HG03354 (cell line): ENCODE results near the gene PDE8A.

ENCODE experiments used
- ATAC-seq: cut with Tn5 transposase; IDR thresholded peaks from one replicate; pipeline ENCODE4 v1.9.1; 2021; ENCODE audit warnings: mild to moderate bottlenecking; ENCODE audit not compliant: unreplicated experiment, poor library complexity, severe bottlenecking

Gene PDE8A

DNA sequence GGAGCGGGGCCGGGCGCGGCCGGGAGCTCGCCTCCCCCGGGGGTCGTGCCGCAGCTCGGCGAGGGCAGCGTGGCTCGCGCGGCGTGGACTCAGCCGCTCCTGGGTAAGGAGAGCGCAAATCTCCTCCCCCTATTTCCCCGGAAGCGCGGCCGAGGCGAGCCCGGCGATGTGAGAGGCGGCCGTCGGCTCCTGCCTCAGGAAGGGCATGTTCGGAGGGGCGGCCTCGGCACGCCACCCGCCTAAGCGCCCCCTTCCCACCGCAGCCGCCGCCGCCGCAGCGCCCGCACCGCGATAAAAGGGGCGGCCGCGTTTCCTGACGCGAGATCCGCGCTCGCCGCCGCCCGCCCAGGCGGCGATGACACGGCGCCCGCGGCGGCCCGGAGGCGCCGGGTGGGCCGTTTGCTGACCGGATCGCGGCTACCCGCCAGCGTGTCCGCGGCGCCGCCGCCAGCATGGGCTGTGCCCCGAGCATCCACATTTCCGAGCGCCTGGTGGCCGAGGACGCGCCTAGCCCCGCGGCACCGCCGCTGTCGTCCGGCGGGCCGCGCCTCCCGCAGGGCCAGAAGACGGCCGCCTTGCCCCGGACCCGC lies at the start of gene PDE8A:
Gene PDE8A (plus strand): TSS at position 146 of the 590 bp plus-strand sequence. CDS start 307 bp downstream, at position 453.
- ATAC-seq = peak; percentile 26

DNA sequence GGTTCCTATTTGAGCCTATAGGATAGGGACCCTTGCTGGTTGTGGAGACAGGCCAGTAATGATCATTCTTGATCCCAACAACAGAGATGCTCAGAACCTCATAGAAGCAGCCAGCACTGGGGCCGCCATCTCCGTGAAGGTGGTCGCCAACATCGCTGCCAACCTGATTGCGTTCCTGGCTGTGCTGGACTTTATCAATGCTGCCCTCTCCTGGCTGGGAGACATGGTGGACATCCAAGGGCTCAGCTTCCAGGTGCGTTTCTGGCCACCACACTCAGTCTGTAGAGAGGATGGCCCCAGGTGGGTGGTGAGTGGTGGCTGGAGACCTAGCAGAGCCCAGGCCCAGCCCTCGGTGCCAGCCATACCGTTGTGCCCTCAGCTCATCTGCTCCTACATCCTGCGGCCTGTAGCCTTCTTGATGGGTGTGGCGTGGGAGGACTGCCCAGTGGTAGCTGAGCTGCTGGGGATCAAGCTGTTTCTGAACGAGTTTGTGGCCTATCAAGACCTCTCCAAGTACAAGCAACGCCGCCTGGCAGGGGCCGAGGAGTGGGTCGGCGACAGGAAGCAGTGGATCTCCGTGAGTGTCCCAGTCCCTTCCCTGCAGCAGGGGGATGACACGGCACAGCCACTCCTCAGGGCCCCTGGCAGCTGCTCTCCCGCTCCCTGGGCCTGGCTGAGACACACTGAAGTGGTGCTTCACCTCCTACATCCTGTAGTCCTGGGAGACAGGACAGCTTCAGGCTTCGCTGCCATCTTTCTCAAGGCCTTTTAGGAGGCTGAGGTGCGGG lies 46.5 kb upstream of the PDE8A start:
- no peak for ATAC-seq

DNA sequence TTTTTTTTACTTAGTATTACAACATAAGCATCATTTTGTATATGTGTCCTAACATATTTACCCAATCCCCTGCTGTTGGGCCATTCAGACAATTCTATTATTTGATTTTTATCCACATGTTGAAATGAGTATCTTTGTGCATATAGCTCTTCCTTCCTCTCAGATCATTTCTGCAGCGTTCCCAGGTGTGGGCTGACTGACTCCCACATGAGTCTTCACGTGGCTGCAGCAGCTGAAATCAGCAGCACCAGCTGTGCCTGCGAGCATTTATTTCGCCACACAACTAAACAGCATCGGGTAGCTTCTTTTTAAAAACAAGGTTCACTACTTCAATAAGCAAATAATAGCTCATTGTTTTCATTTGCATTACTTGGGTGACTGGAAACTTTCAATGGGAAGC lies 44.5 kb upstream of the PDE8A start:
- ATAC-seq = no peak

DNA sequence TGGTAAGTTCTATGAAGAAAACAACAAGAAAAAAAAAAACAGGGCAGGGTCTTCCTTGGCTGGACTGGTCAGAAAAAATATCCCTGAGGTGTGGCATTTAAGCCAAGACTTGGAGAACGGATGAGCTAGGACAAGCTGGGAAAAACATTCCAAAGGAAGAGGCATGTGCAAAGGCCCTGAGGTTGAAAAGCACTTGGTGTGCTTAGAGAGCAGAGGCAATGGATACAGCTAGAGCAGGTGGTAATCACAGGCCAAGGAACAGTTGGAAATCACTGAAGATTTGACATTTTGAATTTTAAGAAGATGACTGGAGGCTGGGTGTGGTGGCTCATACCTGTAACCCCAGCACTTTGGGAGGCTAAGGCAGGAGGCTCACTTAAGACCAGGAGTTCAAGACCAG lies 42.9 kb upstream of the PDE8A start:
- no peak for ATAC-seq

DNA sequence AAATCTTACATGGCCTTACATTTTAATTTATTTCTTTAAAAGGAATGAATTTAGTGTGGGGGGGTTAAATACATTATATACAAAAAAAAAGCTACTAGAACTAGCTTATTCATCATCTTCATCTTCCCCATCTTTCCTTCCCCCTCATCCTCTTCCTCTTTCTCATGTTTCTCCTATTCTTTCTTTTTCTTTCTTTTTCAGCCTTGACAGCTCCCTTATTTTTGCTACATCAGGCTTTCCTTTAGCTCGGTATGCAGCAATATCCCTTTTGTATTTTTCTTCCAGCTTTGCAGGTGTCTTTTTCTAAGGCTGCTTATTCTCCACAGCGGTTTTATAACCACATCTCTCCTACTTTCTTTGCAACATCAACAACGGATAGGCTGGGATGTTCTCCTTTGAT lies 41.3 kb upstream of the PDE8A start:
- no peak for ATAC-seq

GRCh38 chr15:84942456-84942855 lies 39.2 kb upstream of the PDE8A start:
- no peak for ATAC-seq

GRCh38 chr15:84944311-84944710 lies 37.3 kb upstream of the PDE8A start:
- no peak for ATAC-seq

GRCh38 chr15:84944861-84945260 lies 36.8 kb upstream of the PDE8A start:
- no peak for ATAC-seq

DNA sequence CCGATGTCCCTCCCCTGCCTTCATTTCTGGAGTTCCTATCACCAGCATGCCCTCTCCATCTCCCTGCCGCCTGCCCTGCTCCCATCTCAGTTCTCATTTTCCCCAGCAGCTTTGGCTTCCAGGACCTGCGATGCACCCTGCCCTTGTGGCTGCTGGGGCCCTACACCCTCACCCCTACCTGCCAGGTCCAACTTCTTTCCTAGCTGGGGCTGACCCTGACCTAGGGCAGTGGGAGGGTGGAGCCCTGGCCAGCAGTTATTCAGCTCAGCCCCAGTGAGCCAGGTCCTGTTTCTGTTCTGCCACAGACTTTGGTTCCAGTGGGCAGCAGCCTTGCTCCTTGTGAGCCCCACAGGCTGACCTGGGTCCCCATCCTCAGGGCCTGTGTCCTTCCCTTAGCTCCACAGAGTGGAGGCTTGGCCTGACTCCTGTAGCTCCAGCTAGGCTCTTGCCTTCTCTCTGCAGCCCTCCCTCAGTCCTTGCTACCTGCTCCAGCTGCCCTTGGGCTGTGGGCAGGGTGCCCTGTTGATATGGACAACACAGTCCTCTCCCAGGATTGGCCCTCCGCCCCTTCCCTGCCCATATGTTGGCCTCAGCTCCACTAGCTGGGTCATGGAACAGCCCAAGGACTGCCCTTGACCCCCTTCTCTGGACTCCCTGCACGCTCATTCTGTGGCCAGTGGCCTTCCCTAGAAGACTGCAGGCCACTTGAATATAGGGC lies 34.7 kb upstream of the PDE8A start:
- ATAC-seq = no peak

DNA sequence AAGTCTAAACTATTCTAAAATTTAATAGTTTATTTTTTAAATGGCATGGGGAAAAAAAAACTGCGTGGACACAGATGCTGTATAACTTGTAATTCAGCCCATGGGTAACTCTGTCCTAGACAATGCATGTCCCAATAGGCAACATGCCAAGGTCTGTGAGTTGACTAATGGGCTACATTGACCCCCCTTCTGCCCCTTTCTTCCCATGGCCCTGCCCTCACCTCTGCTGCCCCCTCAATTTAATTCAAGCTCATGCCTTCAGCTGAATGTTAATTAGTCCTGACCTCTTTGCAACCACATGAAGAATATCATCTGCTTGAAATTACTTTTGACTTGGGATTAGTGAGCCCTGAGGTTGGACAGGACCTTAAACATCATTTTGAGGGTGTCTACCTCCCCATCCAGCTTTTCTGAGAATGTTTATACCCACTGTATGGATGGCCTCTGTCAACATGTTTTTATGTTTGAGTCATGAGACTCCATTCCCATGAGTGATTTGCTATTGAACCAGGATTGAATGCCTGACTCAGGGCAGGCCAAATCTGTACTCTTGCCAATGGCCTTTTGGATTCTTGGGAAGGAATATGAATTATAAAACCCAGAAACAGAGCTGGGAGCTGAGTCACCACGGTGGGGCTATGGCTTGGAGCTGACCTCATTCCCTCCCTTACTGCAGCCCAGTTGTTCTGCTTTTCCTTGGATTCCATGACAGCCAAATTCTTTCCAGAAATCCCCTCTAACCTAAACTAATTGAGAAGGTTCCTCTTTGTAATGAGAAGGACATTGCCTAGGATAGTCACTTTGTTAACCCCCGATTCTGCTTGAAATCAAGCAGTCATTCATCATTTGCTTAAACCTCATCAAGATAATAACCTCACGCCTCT lies 33.5 kb upstream of the PDE8A start:
- no peak for ATAC-seq

DNA sequence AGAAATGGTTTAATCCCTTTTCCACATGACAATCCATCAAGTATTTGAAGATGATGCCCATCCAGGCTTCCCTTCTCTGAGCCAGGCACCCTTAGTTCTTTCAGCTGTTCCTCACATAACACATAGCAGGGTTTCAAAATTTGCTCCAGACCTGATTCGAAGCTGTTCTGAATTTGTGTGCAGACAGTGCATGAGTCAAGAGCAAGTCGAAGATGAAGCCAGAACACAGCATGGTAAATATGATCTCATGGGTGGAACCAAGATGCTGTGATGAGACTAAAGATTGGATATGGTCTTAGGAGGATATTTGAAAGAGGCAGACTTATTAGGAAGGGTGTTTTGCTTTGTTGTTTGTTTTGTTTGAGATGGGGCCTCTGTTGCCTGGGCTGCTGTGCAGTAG lies 32.6 kb upstream of the PDE8A start:
- ATAC-seq = no peak

DNA sequence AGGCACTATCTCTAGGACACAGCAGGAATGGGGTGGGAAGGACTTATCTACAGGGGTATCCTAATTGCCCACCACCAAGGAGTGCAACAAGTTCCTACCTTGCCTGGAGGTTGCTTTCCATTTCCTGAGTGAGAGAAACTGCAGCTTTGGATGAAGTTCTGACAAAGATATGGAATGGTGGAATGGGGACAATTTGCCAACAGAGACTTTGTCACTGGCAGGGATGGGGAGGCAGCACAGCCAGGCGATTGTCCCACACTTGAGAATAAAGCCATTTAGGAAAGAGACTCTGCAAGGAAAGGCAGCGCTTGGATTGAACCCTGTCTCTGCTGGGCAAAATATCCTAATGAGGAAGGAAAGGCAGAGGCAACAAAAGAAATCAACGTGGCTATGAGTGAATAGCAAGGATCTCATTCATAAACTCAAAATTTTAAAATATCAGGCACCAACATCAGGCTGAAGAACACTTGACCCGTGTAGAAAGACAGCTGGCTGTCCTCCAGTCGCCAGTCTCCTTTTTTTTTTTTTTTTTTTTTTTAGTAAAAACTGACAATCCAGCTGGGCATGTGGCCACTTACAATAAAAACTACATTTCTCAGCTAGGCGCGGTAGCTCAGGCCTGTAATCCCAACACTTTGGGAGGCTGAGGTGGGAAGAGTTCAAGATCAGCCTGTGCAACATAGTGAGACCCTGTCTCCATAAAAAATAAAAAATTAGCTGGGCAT lies 31.6 kb upstream of the PDE8A start:
- no peak for ATAC-seq

DNA sequence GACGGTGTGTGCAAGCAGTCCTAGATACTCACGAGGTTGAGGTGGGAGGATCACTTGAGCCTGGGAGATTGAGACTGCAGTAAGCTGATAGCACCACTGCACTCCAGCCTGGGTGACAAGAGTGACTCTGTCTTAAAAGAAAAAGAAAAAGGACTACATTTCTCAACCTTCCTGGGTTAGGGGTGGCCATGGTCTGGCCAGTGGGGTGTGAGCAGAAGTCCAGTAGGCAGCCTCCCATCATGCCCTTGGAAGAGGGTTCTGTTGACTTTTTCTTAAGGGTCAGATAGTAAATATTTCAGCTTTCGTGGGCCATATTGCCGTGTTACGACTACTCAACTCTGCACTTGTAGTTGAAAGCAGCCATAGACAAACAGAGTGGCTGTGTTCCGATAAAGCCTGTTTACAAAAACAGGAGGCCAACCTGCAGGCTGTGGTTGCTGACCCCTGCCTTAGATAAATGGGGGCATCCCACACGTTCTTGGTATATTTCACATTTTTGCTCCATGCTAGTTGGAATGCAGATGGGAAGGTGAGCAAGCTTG lies 31.0 kb upstream of the PDE8A start:
- ATAC-seq = no peak

GRCh38 chr15:84951736-84952135 lies 29.9 kb upstream of the PDE8A start:
- ATAC-seq = no peak

DNA sequence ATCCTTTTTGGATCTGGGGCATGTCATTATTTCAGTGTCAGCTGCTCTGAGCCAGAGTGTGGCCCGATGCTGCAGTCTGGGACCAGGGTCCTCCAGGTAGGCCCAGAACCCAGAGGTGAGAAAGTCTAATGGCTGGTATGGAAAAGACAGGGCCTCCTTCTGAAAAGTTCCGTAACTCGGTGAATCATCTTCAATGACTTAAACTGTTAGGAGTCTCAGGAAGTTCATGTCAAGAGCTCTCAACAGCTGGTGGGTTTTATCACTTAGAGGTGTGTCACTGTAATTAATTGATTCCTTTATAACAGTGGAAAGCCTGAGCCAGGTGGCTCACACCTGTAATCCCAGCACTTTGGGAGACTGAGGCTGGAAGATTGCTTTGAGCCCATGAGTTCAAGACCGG lies 28.5 kb upstream of the PDE8A start:
- ATAC-seq = no peak

- ATAC-seq = no peak
These were observed 27.9 kb upstream of the PDE8A start for GRCh38 chr15:84953726-84954125.

DNA sequence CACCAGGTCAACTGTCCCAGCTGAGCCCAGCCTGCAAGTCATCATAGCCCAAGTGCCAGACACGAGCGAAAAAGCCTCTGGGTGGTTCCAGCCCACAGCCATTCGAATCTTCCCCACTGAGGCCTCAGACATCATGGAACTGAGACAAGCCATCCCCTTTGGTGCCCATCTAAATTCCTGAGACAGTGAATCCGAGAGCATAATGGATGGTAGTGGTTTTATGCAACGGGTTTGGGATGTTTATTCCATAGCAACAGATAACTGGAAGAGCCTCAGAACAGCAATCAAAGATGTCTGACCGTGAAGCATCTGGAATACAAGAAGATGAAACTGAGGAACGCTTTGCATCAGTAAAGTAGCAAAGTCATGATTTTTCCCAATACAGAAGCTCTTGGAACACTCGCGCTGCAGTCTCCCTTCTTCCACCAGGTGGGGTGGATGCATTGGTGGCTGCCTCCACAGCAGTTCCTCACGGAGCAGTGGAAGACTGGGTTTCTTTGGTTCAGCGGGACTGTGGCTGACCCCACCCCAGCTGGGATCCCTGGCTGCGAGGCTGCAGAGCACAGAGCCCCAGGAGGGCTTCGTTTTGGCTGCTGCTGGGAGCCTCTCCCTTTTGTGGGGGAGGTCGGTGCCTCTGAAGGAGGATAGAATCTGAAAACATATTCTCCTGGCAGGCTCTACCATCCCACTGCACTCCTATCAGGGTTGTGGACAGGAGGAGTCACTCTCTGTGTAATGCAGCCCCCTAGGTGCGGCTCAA lies 26.4 kb upstream of the PDE8A start:
- no peak for ATAC-seq

GRCh38 chr15:84956199-84956598 lies 25.5 kb upstream of the PDE8A start:
- no peak for ATAC-seq
